ENCODE data around the gene RNF8. TPM values are rescaled to one million over a fixed set of nuclear protein-coding genes. Genes with fewer than 3 reads are reported as not detected.

The RNF8 gene
- total and polyA plus RNA-seq, 2 of the 4 experiments (the other 2 are of a cell fraction): 16.5 to 17.9 TPM

GRCh38 chr6:37376078-37376743 is 22.4 kb downstream of the RNF8 start:
- Histone ChIP-seq H3K79me1 (ENCODE audit: low read depth in 1 of 2, low read length in 2 of 2) (peaks cover 17 to 22% of the 10 kb centered on the region in 2 experiments; a peak in 3 of 4 replicates), H3K27me3 (ENCODE audit: control insufficient read depth, insufficient read depth, low read length) (no peaks in the 10 kb centered on the region), H3K4ac (ENCODE audit: low read depth, low read length) (no peak overlapping the region), H3K27ac (ENCODE audit: insufficient read depth, low read length) (no peak overlapping the region), H3K9ac (ENCODE audit: low read depth, low read length) (no peak overlapping the region), H3K56ac (ENCODE audit: extremely low read depth, insufficient read depth, low read length) (no peak overlapping the region), H3K9me3 (ENCODE audit: control insufficient read depth, insufficient read depth, low read length) (no peaks in the 10 kb centered on the region), H4K8ac (ENCODE audit: low read depth in 2 of 2, low read length in 2 of 2) (no peak overlapping the region), H3K9me1 (ENCODE audit: insufficient read depth, low read length) (0 out of 2 replicates have a peak, but pooled peaks cover 5% of the 10 kb centered on the region), H3K4me3 (ENCODE audit: insufficient read depth, low read depth, low read length) (no peak overlapping the region), H3K23ac (ENCODE audit: low read depth, low read length) (no peak overlapping the region), H2BK5ac (ENCODE audit: low read depth, low read length, poor library complexity, severe bottlenecking) (no peak overlapping the region), H3K4me2 (ENCODE audit: low read depth, low read length) (no peak overlapping the region), H4K91ac (ENCODE audit: insufficient read depth, low read depth, low read length) (no peak overlapping the region), H2AK9ac (replicated peaks; ENCODE audit: low read depth, low read length, poor library complexity) (no peak overlapping the region), H4K20me1 (ENCODE audit: insufficient read depth, low read length) (peaks cover 6% of the 10 kb centered on the region; the same call in 1 of the 2 replicates), H3K4me1 (ENCODE audit: control insufficient read depth, insufficient read depth, low read length) (peaks cover 3% of the 10 kb centered on the region; the same call in 1 of the 2 replicates), H2BK120ac (ENCODE audit: low read depth, low read length) (no peak overlapping the region), H2BK20ac (ENCODE audit: low read depth, low read length) (no peak overlapping the region), H3K18ac (ENCODE audit: low read depth, low read length) (no peak overlapping the region), H3K36me3 (ENCODE audit: control insufficient read depth, insufficient read depth, low read length) (peaks cover 24% of the 10 kb centered on the region), H3K14ac (replicated peaks; ENCODE audit: low read depth, low read length) (no peak overlapping the region), H2BK15ac (ENCODE audit: low read depth, low read length) (no peak overlapping the region), H2AK5ac (ENCODE audit: low read depth, low read length) (no peak overlapping the region), H2AFZ (replicated peaks; ENCODE audit: low read length, poor library complexity) (no peak overlapping the region), H4K5ac (ENCODE audit: low read depth, low read length) (no peak overlapping the region)
- BruUV-seq (replicated peaks): no TSS peak
- WGBS, 2 experiments (ENCODE audit: extremely low coverage in 2 of 2, insufficient read length in 1 of 2): no CpG with 5 or more reads among the region's 4 CpGs
- in situ Hi-C loops (cut with MboI; ENCODE audit: low sequenced_read_pairs) (no loop called here), dilution Hi-C loops (cut with HindIII; ENCODE audit: low sequenced_read_pairs, unreplicated experiment) (no loop called here), intact Hi-C loops (cut with micrococcal nuclease) (no loop called here)
- DNase-seq (no peak), ATAC-seq (ENCODE audit: low read depth) (no peak)
- ChIA-PET CTCF (no interaction called here), POLR2A (ENCODE audit: unreplicated experiment) (no interaction called here)
- TF ChIP-seq MXI1 (IDR thresholded peaks at IDR 0.05; ENCODE audit: borderline replicate concordance, low read depth, low read length) (no peak), POLR2A (IDR thresholded peaks at IDR 0.05; ENCODE audit: low read depth, low read length) (no peak), ELK1 (IDR thresholded peaks at IDR 0.05; ENCODE audit: borderline replicate concordance, low read depth, low read length) (no peak), CEBPB (IDR thresholded peaks at IDR 0.05; ENCODE audit: low read depth, low read length) (no peak), MAFK (IDR thresholded peaks at IDR 0.05; ENCODE audit: low read depth, low read length) (no peak), SMC3 (IDR thresholded peaks at IDR 0.05; ENCODE audit: low read depth, low read length) (no peak), CHD1 (IDR thresholded peaks at IDR 0.05; ENCODE audit: low read depth, low read length) (no peak), NFE2L2 (IDR thresholded peaks at IDR 0.05; ENCODE audit: low read depth, low read length) (no peak), MAZ (IDR thresholded peaks at IDR 0.05; ENCODE audit: borderline replicate concordance, low read depth, low read length) (no peak), BHLHE40 (IDR thresholded peaks at IDR 0.05; ENCODE audit: low read depth, low read length) (no peak), RCOR1 (IDR thresholded peaks at IDR 0.05; ENCODE audit: insufficient replicate concordance, low read length) (no peak), FOS (IDR thresholded peaks at IDR 0.05; ENCODE audit: low read depth, low read length) (no peak)

Data from IMR-90 (cell line).